Measurements from ENCODE around the gene DEDD. TPM values are rescaled to one million over a fixed set of nuclear protein-coding genes. Genes with fewer than 3 reads are reported as not detected.

DEDD gene
- total RNA-seq, 1 donor from 2014 or later: 37.6 TPM

DNA sequence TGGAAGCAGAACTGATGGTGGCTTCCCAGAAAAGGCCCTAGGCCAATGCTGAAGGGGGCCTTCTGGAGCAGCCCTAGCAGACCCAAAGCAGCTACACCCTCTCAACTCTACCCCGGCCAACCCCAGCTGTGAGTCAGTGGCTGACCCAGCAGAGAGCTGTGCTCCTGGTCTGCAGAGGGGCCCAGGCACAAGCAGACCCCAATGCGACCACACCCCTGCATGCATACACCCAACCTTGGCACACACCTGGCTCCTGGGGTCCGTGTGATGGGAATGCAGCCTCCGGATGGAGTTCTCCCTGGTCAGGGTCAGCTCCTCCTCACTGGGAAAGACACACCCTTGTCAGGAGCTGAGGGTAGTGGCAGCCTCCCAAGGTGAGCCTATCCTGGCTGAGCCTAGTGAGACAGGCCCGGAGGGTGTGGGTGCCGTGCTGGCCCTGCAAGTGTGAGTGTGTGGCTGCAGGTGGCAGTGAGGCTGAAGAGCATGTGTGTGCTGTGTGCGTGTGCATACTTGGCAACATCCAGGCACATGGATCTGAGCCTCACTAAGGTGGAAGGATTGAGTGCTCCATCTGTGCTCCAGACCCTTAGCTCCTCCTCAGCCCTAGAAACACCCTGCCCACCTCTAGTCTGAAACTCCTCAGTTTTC lies 58.9 kb downstream of the DEDD start:
- DNase-seq: no peak

- DNase-seq: no peak
Measured at GRCh38 chr1:161072751-161073449, 59.6 kb downstream of the DEDD start.

GRCh38 chr1:161071886-161072371 lies 60.5 kb downstream of the DEDD start:
- peak; percentile 31 for DNase-seq

Small RNAs within 50 kb of the gene (small RNA-seq; reads per million reads assigned to genes)
- gene RF01225 (ENCODE audit: low replicate concordance): not detected

Other genes with a start within 250 kb of the DEDD start
- gene ITLN1, start 247.5 kb downstream of the DEDD start, total RNA-seq: 0.62 TPM
- gene ITLN2, start 177.9 kb downstream of the DEDD start, total RNA-seq: not detected
- gene F11R, start 111.5 kb downstream of the DEDD start, total RNA-seq: 30.0 TPM
- gene TSTD1, start 93.7 kb downstream of the DEDD start, total RNA-seq: 53.9 TPM
- 50.4 TPM for gene USF1, start 86.7 kb downstream of the DEDD start, total RNA-seq
- gene ARHGAP30, start 62.8 kb downstream of the DEDD start, total RNA-seq: 3.0 TPM
- gene NECTIN4, start 43.1 kb downstream of the DEDD start, total RNA-seq: 18.0 TPM
- 3.3 TPM for gene KLHDC9, start 34.3 kb downstream of the DEDD start, total RNA-seq
- 24.5 TPM for gene PFDN2, start 14.6 kb downstream of the DEDD start, total RNA-seq
- 19.3 TPM for gene NIT1, start 14.6 kb downstream of the DEDD start, total RNA-seq
- 109 TPM for gene UFC1, start 21.3 kb upstream of the DEDD start, total RNA-seq
- 16.5 TPM for gene USP21, start 26.8 kb upstream of the DEDD start, total RNA-seq
- 15.2 TPM for gene PPOX, start 33.8 kb upstream of the DEDD start, total RNA-seq
- gene B4GALT3, start 44.8 kb upstream of the DEDD start, total RNA-seq: 9.3 TPM
- 18.9 TPM for gene ADAMTS4, start 66.4 kb upstream of the DEDD start, total RNA-seq
- 174 TPM for gene NDUFS2, start 69.7 kb upstream of the DEDD start, total RNA-seq
- gene FCER1G, start 82.6 kb upstream of the DEDD start, total RNA-seq: 4.4 TPM
- not detected for gene APOA2, start 91.0 kb upstream of the DEDD start, total RNA-seq
- 11.3 TPM for gene TOMM40L, start 93.4 kb upstream of the DEDD start, total RNA-seq
- gene NR1I3, start 105.5 kb upstream of the DEDD start, total RNA-seq: not detected
- 4.9 TPM for gene PCP4L1, start 126.1 kb upstream of the DEDD start, total RNA-seq
- gene MPZ, start 177.3 kb upstream of the DEDD start, total RNA-seq: 67.9 TPM
- gene SDHC, start 181.7 kb upstream of the DEDD start, total RNA-seq: 41.9 TPM
- gene CFAP126, start 235.2 kb upstream of the DEDD start, total RNA-seq: not detected